HG03575 (cell line): Measurements from ENCODE around the gene FCHSD2.
"Not testable (repeated sequence)": the region's sequence is repeated elsewhere in the genome, so short reads cannot be mapped to it uniquely, and the experiment has no call there.

ENCODE experiments used
- ATAC-seq: cut with Tn5 transposase; IDR thresholded peaks from one replicate; pipeline ENCODE4 v1.9.1; 2021; ENCODE audit not compliant: unreplicated experiment, insufficient number of reproducible peaks, low FRiP score; ENCODE audit errors: extremely low read depth

FCHSD2 gene

GRCh38 chr11:73154178-73154577 is 12.1 kb upstream of the FCHSD2 start:
- ATAC-seq, result no peak

GRCh38 chr11:73152861-73153483 is 10.9 kb upstream of the FCHSD2 start:
- peak; percentile 40 for ATAC-seq

GRCh38 chr11:73152086-73152853 is 10.2 kb upstream of the FCHSD2 start:
- no peak for ATAC-seq

- ATAC-seq, result no peak
Measured at GRCh38 chr11:73151416-73151815, 9.3 kb upstream of the FCHSD2 start.

GRCh38 chr11:73149105-73149504 is 7.0 kb upstream of the FCHSD2 start:
- no peak for ATAC-seq

GRCh38 chr11:73147771-73148681 is 5.9 kb upstream of the FCHSD2 start:
- ATAC-seq, result no peak

- ATAC-seq, result no peak
Measured at GRCh38 chr11:73145986-73146575, 4.0 kb upstream of the FCHSD2 start.

GRCh38 chr11:73143126-73143838 is 1.2 kb upstream of the FCHSD2 start:
- no peak for ATAC-seq

- ATAC-seq, result no peak
Measured at GRCh38 chr11:73141309-73142127, 600 bp downstream of the FCHSD2 start.

GRCh38 chr11:73141031-73141308 is 1.1 kb downstream of the FCHSD2 start:
- no peak for ATAC-seq

- ATAC-seq, result no peak
Measured at GRCh38 chr11:73140213-73141030, 1.7 kb downstream of the FCHSD2 start.

- ATAC-seq, result no peak
Measured at GRCh38 chr11:73139476-73140198, 2.5 kb downstream of the FCHSD2 start.

- no peak for ATAC-seq
Measured at GRCh38 chr11:73137944-73138274, 4.2 kb downstream of the FCHSD2 start.

- no peak for ATAC-seq
Measured at GRCh38 chr11:73137262-73137943, 4.7 kb downstream of the FCHSD2 start.

GRCh38 chr11:73136722-73137121 is 5.4 kb downstream of the FCHSD2 start:
- ATAC-seq, result not testable (repeated sequence)
